GM12872 (cell line): ENCODE measurements around the gene IQGAP3.

Experiments
- TF ChIP-seq, protein P1 (sequence below): IDR thresholded peaks from 3 replicates; pipeline ENCODE4 v1.5.1; 2011; ENCODE audit warnings: low read depth, mild to moderate bottlenecking, low read length, moderate library complexity; ENCODE audit not compliant: insufficient read depth

Gene IQGAP3

GRCh38 chr1:156574039-156574633 lies 1.8 kb upstream of the IQGAP3 start:
- TF ChIP-seq, protein P1, sequence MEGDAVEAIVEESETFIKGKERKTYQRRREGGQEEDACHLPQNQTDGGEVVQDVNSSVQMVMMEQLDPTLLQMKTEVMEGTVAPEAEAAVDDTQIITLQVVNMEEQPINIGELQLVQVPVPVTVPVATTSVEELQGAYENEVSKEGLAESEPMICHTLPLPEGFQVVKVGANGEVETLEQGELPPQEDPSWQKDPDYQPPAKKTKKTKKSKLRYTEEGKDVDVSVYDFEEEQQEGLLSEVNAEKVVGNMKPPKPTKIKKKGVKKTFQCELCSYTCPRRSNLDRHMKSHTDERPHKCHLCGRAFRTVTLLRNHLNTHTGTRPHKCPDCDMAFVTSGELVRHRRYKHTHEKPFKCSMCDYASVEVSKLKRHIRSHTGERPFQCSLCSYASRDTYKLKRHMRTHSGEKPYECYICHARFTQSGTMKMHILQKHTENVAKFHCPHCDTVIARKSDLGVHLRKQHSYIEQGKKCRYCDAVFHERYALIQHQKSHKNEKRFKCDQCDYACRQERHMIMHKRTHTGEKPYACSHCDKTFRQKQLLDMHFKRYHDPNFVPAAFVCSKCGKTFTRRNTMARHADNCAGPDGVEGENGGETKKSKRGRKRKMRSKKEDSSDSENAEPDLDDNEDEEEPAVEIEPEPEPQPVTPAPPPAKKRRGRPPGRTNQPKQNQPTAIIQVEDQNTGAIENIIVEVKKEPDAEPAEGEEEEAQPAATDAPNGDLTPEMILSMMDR, result no peak

DNA sequence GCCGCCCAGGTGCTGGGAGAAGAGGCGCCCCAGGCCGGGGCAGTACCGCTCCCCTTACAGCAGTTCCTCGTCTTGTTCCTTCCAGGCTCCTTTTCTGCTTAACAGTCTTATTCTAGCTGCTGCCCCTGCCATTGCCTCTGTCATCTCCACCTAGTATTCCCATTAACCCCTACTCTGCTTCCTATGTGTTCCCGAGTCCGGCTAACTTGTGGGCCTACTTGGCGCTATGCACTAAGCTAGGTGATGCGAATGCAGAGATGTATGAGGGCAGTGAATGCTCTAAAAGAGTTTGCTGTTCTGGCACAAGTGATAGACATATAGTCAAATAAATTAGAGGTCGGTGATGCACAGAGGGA lies 276 bp upstream of the IQGAP3 start:
- TF ChIP-seq, protein P1, result no peak

DNA sequence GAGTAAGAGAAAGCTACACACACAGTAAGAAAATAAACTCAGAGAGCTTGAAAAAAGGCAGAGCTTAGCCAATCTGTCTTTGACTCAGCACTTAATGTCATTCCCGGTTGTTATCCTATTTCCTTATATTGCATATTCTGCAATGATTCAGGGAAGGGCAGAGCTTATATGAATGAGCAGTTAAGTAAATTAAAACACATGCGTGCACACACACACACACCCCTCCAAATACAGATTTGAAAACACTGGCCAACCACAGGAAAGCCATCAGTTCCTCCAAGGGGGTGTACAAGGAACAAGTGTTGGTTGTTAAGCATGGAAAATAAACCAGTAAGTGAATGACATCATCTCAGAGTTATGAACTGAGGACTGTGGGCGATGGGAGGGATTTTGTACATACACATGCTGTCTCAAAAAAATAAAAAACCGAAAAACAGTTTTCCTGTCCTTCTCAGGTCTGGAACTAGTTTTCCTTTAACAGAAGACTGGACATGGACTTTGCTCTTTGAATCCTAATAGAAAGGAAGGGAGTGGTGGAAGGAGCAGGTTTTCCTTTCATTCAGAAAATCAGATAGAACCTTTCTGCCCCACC lies 1.0 kb downstream of the IQGAP3 start:
- TF ChIP-seq, protein P1, result no peak

DNA sequence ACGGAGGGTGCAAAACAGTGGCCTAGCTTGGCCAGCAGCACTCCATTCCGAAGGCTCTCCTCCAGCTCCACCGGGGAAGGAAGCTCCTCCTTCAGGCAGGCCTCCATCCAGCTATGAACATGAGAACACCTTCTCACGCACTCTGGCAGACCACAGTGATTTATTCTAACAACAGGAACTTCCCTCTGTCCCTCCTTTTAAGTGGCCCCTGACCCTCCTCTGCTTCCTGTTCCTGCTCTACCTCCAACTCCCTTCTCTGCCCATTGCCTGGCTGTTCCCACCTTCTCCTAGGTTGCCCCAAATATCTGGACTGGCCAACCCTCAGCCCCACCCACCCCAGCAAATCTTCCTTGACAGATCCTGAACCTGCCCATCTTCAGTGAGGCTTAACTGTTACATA lies 5.9 kb downstream of the IQGAP3 start:
- TF ChIP-seq, protein P1, result no peak

- TF ChIP-seq, protein P1, result no peak
These were observed 6.8 kb downstream of the IQGAP3 start for GRCh38 chr1:156565519-156565918.

- TF ChIP-seq, protein P1, result no peak
These were observed 11.7 kb downstream of the IQGAP3 start for GRCh38 chr1:156560585-156561163.

- TF ChIP-seq, protein P1, result no peak
These were observed 12.5 kb downstream of the IQGAP3 start for GRCh38 chr1:156559797-156560385.
